HCT116 (cell line): Measurements from ENCODE around the gene ARAP1. TPM values are rescaled to one million over a fixed set of nuclear protein-coding genes. Genes with fewer than 3 reads are reported as not detected.

Source experiments
- ATAC-seq: fragments of 200-7000 bp; cut with Tn5 transposase; 2 replicates; pipeline ENCODE4 v1.9.1; 2020; ENCODE audit warnings: mild to moderate bottlenecking, moderate library complexity
- BruUV-seq: library from RNA; stranded (reverse); fragments of 400-500 nt; replicated peaks from 2 replicates; lab custom pipeline; 2021; lab: Mats Ljungman, UMichigan
- CTCF ChIA-PET: fragments of 300-600 bp; sonication (Branson Sonifier 250); formaldehyde crosslinking; loops from one replicate; lab custom pipeline; 2021; ENCODE audit warnings: antibody characterized with exemption; lab: Charles Lee
- POLR2A ChIA-PET: fragments of 300-600, 350-600 bp; sonication (Branson Sonifier 250); formaldehyde crosslinking; loops from one replicate; lab custom pipeline; 2021; ENCODE audit warnings: antibody characterized with exemption; lab: Charles Lee
- RAD21 ChIA-PET, 2 experiments: fragments of 300-600 bp; sonication (Branson Sonifier 250); formaldehyde crosslinking; loops; one replicate each; lab custom pipeline; 2023; ENCODE audit warnings: low total read pairs in 2 of 2; ENCODE audit not compliant: uncharacterized antibody in 2 of 2, unreplicated experiment in 2 of 2, low non-redundant PET in 1 of 2; lab: Charles Lee
- DNase-seq: peaks from one replicate; pipeline ENCODE4 v3.0.0-alpha.2; 2010; ENCODE audit warnings: low read depth, low spot score
- H2AFZ ChIP-seq: fragments of 200-600 bp; shearing (Covaris generic), sonication (generic); 2 replicates; pipeline ENCODE4 v1.6.1; 2017; ENCODE audit warnings: low read depth, mixed run types, mixed read lengths, antibody characterized with exemption, low read length; ENCODE audit not compliant: poor library complexity, severe bottlenecking
- H3K27ac ChIP-seq: 2 replicates; pipeline ENCODE4 v1.5.1; 2012; ENCODE audit warnings: low read depth, low read length
- H3K27me3 ChIP-seq: fragments of 200-600 bp; sonication (generic); 2 replicates; pipeline ENCODE4 v1.6.1; 2016; ENCODE audit warnings: mixed run types, low read length, mixed read lengths; ENCODE audit not compliant: insufficient read depth
- H3K36me3 ChIP-seq, 2 experiments: fragments of 200-500 bp in 1 of 2; fragments of 200-600 bp in 1 of 2; sonication (Bioruptor generic) in 1 of 2; sonication (generic) in 1 of 2; 2 replicates each; pipeline versions ENCODE4 v1.5.1 to v1.6.1; 2014 to 2016; ENCODE audit warnings: low read length in 2 of 2, inconsistent platforms in 1 of 2, mixed read lengths in 1 of 2, mixed run types in 1 of 2; ENCODE audit not compliant: insufficient read depth in 2 of 2, control insufficient read depth in 1 of 2
- H3K4me1 ChIP-seq, 2 experiments: fragments of 200-600 bp in 1 of 2; sonication (generic) in 1 of 2; 2 replicates each; pipeline versions ENCODE4 v1.5.1 to v1.6.1; 2012 to 2017; ENCODE audit warnings: low read length in 2 of 2, inconsistent platforms in 1 of 2, mild to moderate bottlenecking in 1 of 2, mixed read lengths in 1 of 2, mixed run types in 1 of 2, moderate library complexity in 1 of 2; ENCODE audit not compliant: insufficient read depth in 2 of 2, control insufficient read depth in 1 of 2
- H3K4me2 ChIP-seq: fragments of 200-600 bp; sonication (generic); 2 replicates; pipeline ENCODE4 v1.6.1; 2017; ENCODE audit warnings: mixed run types, low read length, mixed read lengths
- H3K4me3 ChIP-seq, 2 experiments: fragments of 200-600 bp in 1 of 2; sonication (generic) in 1 of 2; replicated peaks in 1 of 2; 2 replicates each; pipeline ENCODE4 v1.5.1; 2011 to 2016; ENCODE audit warnings: low read length in 2 of 2, control low read depth in 1 of 2, low read depth in 1 of 2, mild to moderate bottlenecking in 1 of 2, mixed read lengths in 1 of 2, mixed run types in 1 of 2
- H3K79me2 ChIP-seq: fragments of 200-600 bp; sonication (generic); 2 replicates; pipeline ENCODE4 v1.6.1; 2017; ENCODE audit warnings: mild to moderate bottlenecking, mixed run types, low read length, moderate library complexity, mixed read lengths; ENCODE audit not compliant: insufficient read depth
- H3K9ac ChIP-seq: fragments of 200-600 bp; sonication (generic); 2 replicates; pipeline ENCODE4 v1.6.1; 2016; ENCODE audit warnings: low read length, mixed read lengths
- H3K9me2 ChIP-seq: fragments of 200-600 bp; sonication (generic), shearing (Covaris generic); 2 replicates; pipeline ENCODE4 v1.6.1; 2017; ENCODE audit warnings: mixed run types, mild to moderate bottlenecking, moderate library complexity; ENCODE audit not compliant: insufficient read depth
- H3K9me3 ChIP-seq, 2 experiments: fragments of 200-500 bp in 1 of 2; fragments of 200-600 bp in 1 of 2; sonication (Bioruptor generic) in 1 of 2; sonication (generic) in 1 of 2; 2 replicates each; pipeline ENCODE4 v1.6.1; 2014 to 2017; ENCODE audit warnings: low read length in 2 of 2, mixed read lengths in 2 of 2, inconsistent platforms in 1 of 2, low read depth in 1 of 2, mild to moderate bottlenecking in 1 of 2, mixed run types in 1 of 2, moderate library complexity in 1 of 2; ENCODE audit not compliant: control insufficient read depth in 1 of 2, insufficient read depth in 1 of 2
- H4K20me1 ChIP-seq: fragments of 200-600 bp; sonication (generic), shearing (Covaris generic); 2 replicates; pipeline ENCODE4 v1.6.1; 2017; ENCODE audit warnings: mixed run types, mild to moderate bottlenecking, moderate library complexity; ENCODE audit not compliant: insufficient read depth
- CBX3 ChIP-seq: IDR thresholded peaks from 2 replicates; pipeline ENCODE4 v1.6.1; 2012; ENCODE audit warnings: low read depth
- CEBPB ChIP-seq: IDR thresholded peaks from 2 replicates; pipeline ENCODE4 v1.6.1; 2012; ENCODE audit warnings: low read depth
- EGR1 ChIP-seq: IDR thresholded peaks from 2 replicates; pipeline ENCODE4 v1.6.1; 2012; ENCODE audit warnings: low read depth
- FOSL1 ChIP-seq: IDR thresholded peaks from 2 replicates; pipeline ENCODE4 v1.6.1; 2012; ENCODE audit warnings: low read depth
- POLR2AphosphoS5 ChIP-seq: IDR thresholded peaks from 2 replicates; pipeline ENCODE4 v1.6.1; 2011; ENCODE audit warnings: mild to moderate bottlenecking, low read depth, low read length, moderate library complexity
- REST ChIP-seq: IDR thresholded peaks from 2 replicates; pipeline ENCODE4 v1.6.1; 2012; ENCODE audit warnings: low read depth
- SRF ChIP-seq: IDR thresholded peaks from 2 replicates; pipeline ENCODE4 v1.6.1; 2012; ENCODE audit warnings: low read depth
- TCF7L2 ChIP-seq: IDR thresholded peaks from 2 replicates; pipeline ENCODE4 v1.7.0; 2011; ENCODE audit warnings: borderline replicate concordance, inconsistent platforms; ENCODE audit not compliant: insufficient read depth, insufficient read length; ENCODE audit errors: extremely low read depth
- intact Hi-C: fragments of 100-400 bp; cut with micrococcal nuclease; formaldehyde crosslinking; loops from 2 replicates; pipeline ENCODE4 v1.10.0; 2022
- total RNA-seq: library from RNA; stranded (reverse); gene quantifications from one replicate; pipeline ENCODE4 v1.2.1, GENCODE V29; 2021; ENCODE audit not compliant: unreplicated experiment

Gene ARAP1
- total RNA-seq, 1 experiment from 2014 or later = 57.4 TPM

DNA sequence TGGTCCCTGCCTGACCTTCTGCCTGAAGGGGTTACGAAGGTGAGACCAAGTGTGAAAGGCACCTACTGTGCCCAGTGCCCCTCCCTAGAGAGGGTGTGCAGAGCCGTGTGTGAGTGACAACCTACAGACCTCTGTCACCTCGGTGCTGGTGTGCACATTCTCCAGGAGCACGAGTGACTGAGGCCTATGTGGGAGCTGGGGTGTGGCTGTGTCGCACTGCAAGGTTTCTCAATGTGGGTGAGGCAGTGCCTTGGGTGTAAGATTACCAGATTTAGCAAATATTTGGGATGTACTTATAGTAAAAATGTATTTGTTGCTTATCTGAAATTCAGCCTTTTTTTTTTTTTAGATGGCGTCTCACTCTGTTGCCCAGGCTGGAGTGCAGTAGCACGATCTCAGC, 36.0 kb upstream of the ARAP1 start:
- Histone ChIP-seq H4K20me1 (no peaks in the 10 kb centered on the region), H3K9me3 (no peaks in the 10 kb centered on the region), H3K27ac (no peak overlapping the region), H3K79me2 (no peaks in the 10 kb centered on the region), H3K36me3 (no peaks in the 10 kb centered on the region), H3K9me2 (no peaks in the 10 kb centered on the region), H3K4me1 (peaks cover 15 to 40% of the 10 kb centered on the region in 2 experiments), H2AFZ (no peak overlapping the region), H3K9ac (no peak overlapping the region), H3K27me3 (no peaks in the 10 kb centered on the region), H3K4me3 (no peak overlapping the region), H3K4me2 (no peak overlapping the region)
- ATAC-seq (no peak), DNase-seq (no peak)
- TF ChIP-seq POLR2AphosphoS5 (no peak), CBX3 (no peak), TCF7L2 (no peak), CEBPB (no peak), REST (no peak), EGR1 (no peak), SRF (no peak), FOSL1 (no peak)
- POLR2A ChIA-PET = no interaction called here
- RAD21 ChIA-PET = no interaction called here
- intact Hi-C loops = no loop called here
- no TSS peak for BruUV-seq
- CTCF ChIA-PET = no interaction called here
